AG04449 (cell line): ENCODE measurements around the gene COL23A1.

Experiments
- CTCF ChIA-PET: fragments of 350-600 bp; formaldehyde crosslinking; extraction: SDS; loops from one replicate; lab custom pipeline; 2021; ENCODE audit warnings: antibody characterized with exemption; lab: Yijun Ruan, JAX
- POLR2A ChIA-PET: fragments of 400-600, 350-600 bp; formaldehyde crosslinking; extraction: SDS; loops from one replicate; lab custom pipeline; 2020; ENCODE audit warnings: antibody characterized with exemption, inconsistent platforms; lab: Yijun Ruan, JAX
- DNase-seq: peaks from one replicate; pipeline ENCODE4 v3.0.0-alpha.2; 2010; ENCODE audit warnings: low read depth, low spot score
- H3K4me3 ChIP-seq: 2 replicates; pipeline ENCODE4 v1.5.1; 2011; ENCODE audit warnings: low read depth, mild to moderate bottlenecking, control low read depth, low read length
- TF ChIP-seq, protein P1 (sequence below): IDR thresholded peaks from one replicate; pipeline ENCODE4 v1.5.1; 2011; ENCODE audit warnings: mild to moderate bottlenecking, moderate library complexity, low read length, control low read depth, inconsistent platforms; ENCODE audit not compliant: insufficient read depth; ENCODE audit errors: missing control alignments

The COL23A1 gene

GRCh38 chr5:178386336-178386931 is 203.8 kb downstream of the COL23A1 start:
- POLR2A ChIA-PET: no interaction called here
- no peak for DNase-seq
- CTCF ChIA-PET: no interaction called here
- no peak overlapping the region for H3K4me3 ChIP-seq
- TF ChIP-seq, protein P1, sequence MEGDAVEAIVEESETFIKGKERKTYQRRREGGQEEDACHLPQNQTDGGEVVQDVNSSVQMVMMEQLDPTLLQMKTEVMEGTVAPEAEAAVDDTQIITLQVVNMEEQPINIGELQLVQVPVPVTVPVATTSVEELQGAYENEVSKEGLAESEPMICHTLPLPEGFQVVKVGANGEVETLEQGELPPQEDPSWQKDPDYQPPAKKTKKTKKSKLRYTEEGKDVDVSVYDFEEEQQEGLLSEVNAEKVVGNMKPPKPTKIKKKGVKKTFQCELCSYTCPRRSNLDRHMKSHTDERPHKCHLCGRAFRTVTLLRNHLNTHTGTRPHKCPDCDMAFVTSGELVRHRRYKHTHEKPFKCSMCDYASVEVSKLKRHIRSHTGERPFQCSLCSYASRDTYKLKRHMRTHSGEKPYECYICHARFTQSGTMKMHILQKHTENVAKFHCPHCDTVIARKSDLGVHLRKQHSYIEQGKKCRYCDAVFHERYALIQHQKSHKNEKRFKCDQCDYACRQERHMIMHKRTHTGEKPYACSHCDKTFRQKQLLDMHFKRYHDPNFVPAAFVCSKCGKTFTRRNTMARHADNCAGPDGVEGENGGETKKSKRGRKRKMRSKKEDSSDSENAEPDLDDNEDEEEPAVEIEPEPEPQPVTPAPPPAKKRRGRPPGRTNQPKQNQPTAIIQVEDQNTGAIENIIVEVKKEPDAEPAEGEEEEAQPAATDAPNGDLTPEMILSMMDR: no peak

GRCh38 chr5:178385496-178385890 is 204.7 kb downstream of the COL23A1 start:
- H3K4me3 ChIP-seq: no peak overlapping the region
- POLR2A ChIA-PET: no interaction called here
- CTCF ChIA-PET: no interaction called here
- TF ChIP-seq, protein P1: no peak
- DNase-seq: no peak

- H3K4me3 ChIP-seq: no peak overlapping the region
- POLR2A ChIA-PET: no interaction called here
- CTCF ChIA-PET: no interaction called here
- no peak for DNase-seq
- TF ChIP-seq, protein P1: no peak
These were observed 205.2 kb downstream of the COL23A1 start for GRCh38 chr5:178384816-178385495.

GRCh38 chr5:178383919-178384815 is 206.0 kb downstream of the COL23A1 start:
- TF ChIP-seq, protein P1: no peak
- DNase-seq: no peak
- ChIA-PET CTCF (no interaction called here), POLR2A (no interaction called here)
- H3K4me3 ChIP-seq: no peak overlapping the region

DNA sequence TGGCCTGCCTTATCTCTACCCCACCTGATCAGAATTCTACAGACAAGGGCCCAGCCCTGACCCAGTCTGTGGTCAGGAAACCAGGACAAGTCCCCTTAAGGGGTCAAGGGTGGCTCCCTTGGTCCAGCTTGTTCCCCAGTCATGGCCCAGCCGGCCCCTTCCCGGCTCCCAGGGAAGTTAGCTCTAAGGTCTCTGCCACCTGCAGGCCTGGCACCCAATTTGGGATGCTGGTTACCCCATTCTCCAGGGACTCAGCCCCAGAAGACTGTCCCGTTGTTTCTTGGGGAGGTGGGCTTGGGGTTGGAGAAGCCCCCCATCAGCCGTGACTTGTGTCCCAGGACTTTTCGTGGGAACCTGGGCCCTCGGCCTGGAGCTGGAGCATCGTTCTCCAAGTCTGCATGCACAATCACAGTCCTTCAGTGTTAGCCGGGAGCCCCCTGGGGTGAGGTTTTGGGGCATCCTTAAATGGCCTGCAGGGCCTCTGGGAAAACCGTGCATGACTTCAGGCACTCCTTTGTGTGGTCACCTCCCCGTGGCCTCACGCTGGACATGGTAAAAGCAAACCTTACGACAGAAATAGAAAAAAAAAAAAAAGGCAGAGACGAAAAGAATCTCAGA is 206.8 kb downstream of the COL23A1 start:
- POLR2A ChIA-PET: no interaction called here
- TF ChIP-seq, protein P1: no peak
- CTCF ChIA-PET: no interaction called here
- no peak overlapping the region for H3K4me3 ChIP-seq
- no peak for DNase-seq

GRCh38 chr5:178382754-178383164 is 207.4 kb downstream of the COL23A1 start:
- TF ChIP-seq, protein P1: no peak
- DNase-seq: no peak
- POLR2A ChIA-PET: no interaction called here
- no peak overlapping the region for H3K4me3 ChIP-seq
- CTCF ChIA-PET: no interaction called here
